Esophagus squamous epithelium (tissue), 5 donors: ENCODE results near the gene LRRIQ1. TPM values are rescaled to one million over a fixed set of nuclear protein-coding genes. Genes with fewer than 3 reads are reported as not detected.

Experiments used
- DNase-seq: peaks from one replicate; lab custom pipeline; 2025; lab: John Stamatoyannopoulos, UW
- H3K27ac ChIP-seq, 4 donors: fragments of 200-600 bp; sonication (generic); one replicate each; pipeline ENCODE4 v1.5.1; 2016 to 2019; ENCODE audit warnings: mild to moderate bottlenecking in 1 of 4
- H3K27me3 ChIP-seq, 4 donors: fragments of 200-600 bp; sonication (generic); 1 replicate in 3 of 4; 2 replicates in 1 of 4; pipeline versions ENCODE4 v1.5.1 to v1.6.0; 2017 to 2021; ENCODE audit warnings: antibody characterized with exemption in 1 of 4
- H3K36me3 ChIP-seq, 3 donors: fragments of 200-600 bp; sonication (generic); one replicate each; pipeline ENCODE4 v1.5.1; 2016 to 2019
- H3K4me1 ChIP-seq, 3 donors: fragments of 200-600 bp; sonication (generic); one replicate each; pipeline ENCODE4 v1.5.1; 2017 to 2019
- H3K4me3 ChIP-seq, 4 donors: fragments of 200-600 bp; sonication (generic); 1 replicate in 3 of 4; 2 replicates in 1 of 4; pipeline ENCODE4 v1.5.1; 2016 to 2019; ENCODE audit warnings: mild to moderate bottlenecking in 2 of 4, moderate library complexity in 1 of 4
- H3K9me3 ChIP-seq, 3 donors: fragments of 200-600 bp; sonication (generic); one replicate each; pipeline ENCODE4 v1.5.1; 2016 to 2019
- POLR2A ChIP-seq, 4 donors: fragments of 450-650 bp; IDR thresholded peaks; one replicate each; pipeline ENCODE4 v1.6.1; 2017; ENCODE audit warnings: antibody characterized with exemption in 4 of 4, mild to moderate bottlenecking in 4 of 4, moderate library complexity in 3 of 4
- WGBS, 2 donors: methylation state at CpG; one replicate each; pipeline ENCODE4 v1.1.5; 2018; 5-methylcytosine and 5-hydroxymethylcytosine counted together
- intact Hi-C: fragments of 100-400 bp; cut with DNase I; formaldehyde crosslinking; loops from one replicate; pipeline ENCODE4 v1.15.0; 2022
- total RNA-seq, 4 donors: library from RNA; depleted of rRNA; stranded (reverse); fragments of >200 nt; gene quantifications; one replicate each; pipeline ENCODE4 v1.1.0, GENCODE V29; 2016
- TF ChIP-seq, protein P1 (sequence below), 6 experiments: fragments of 450-650 bp in 4 of 6; fragments of 200-600 bp in 2 of 6; sonication (generic) in 2 of 6; IDR thresholded peaks; one replicate each; pipeline ENCODE4 v1.5.1; 2016 to 2019; ENCODE audit warnings: antibody characterized with exemption in 6 of 6, mild to moderate bottlenecking in 4 of 6, moderate library complexity in 4 of 6
- donor health status: DM: yes; HTN: yes; CAD: no.

Gene LRRIQ1
- total RNA-seq, 4 donors from 2014 or later, result 0.09 TPM; not detected in 3

- no peaks in the 10 kb centered on the region for H3K4me1 ChIP-seq
- 75 to 88% methylated on average over 1 of the region's 1 CpG for WGBS, 2 donors
- TF ChIP-seq, protein P1, sequence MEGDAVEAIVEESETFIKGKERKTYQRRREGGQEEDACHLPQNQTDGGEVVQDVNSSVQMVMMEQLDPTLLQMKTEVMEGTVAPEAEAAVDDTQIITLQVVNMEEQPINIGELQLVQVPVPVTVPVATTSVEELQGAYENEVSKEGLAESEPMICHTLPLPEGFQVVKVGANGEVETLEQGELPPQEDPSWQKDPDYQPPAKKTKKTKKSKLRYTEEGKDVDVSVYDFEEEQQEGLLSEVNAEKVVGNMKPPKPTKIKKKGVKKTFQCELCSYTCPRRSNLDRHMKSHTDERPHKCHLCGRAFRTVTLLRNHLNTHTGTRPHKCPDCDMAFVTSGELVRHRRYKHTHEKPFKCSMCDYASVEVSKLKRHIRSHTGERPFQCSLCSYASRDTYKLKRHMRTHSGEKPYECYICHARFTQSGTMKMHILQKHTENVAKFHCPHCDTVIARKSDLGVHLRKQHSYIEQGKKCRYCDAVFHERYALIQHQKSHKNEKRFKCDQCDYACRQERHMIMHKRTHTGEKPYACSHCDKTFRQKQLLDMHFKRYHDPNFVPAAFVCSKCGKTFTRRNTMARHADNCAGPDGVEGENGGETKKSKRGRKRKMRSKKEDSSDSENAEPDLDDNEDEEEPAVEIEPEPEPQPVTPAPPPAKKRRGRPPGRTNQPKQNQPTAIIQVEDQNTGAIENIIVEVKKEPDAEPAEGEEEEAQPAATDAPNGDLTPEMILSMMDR (IDR thresholded peaks at IDR 0.05), result no peak
- TF ChIP-seq POLR2A (IDR thresholded peaks at IDR 0.05), result no peak
Observed at GRCh38 chr12:85072826-85073225, 36.7 kb downstream of the LRRIQ1 start.

DNA sequence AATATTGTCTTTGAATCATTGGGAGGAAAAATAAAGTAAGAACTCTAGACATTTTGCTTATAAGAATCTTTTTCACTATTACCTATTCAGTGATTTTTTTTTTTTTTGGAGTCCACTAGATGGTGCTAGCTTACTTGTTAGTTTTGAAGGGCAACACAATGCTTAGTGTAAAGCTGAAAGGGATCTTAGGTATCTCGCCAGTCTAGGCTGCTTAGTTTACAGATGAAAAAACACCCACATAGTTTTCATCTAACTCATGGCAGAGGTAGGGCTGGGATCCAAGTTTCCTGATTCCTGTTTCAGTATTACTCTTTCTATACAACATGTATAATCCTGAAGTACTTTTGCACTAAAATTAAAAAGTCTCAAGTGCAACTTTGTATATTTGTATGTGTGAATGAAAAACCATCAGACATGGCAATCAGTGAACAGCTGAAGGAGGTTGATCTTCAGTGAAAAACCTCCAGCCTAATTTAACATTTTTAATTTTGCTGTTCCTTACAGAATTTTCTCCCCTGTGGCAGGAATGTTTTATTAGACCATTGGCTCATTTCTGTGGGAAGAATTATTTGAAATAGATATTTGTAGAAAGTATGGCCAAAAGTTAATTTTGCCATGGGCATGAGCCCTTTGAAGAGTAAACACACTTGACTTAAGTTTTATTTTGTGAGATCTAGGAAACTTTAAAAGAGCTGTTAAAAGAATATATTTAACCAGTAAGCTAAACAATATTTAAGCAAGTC lies 40.7 kb downstream of the LRRIQ1 start:
- DNase-seq, result no peak

More at GRCh38 chr12:85072826-85073225, 36.7 kb downstream of the LRRIQ1 start:
- no peak for DNase-seq
- Histone ChIP-seq H3K27me3 (no peaks in the 10 kb centered on the region), H3K36me3 (no peaks in the 10 kb centered on the region), H3K4me3 (no peak overlapping the region), H3K9me3 (no peaks in the 10 kb centered on the region), H3K27ac (no peak overlapping the region)
- intact Hi-C loops, result no loop called here

GRCh38 chr12:85085066-85085465 lies 48.9 kb downstream of the LRRIQ1 start:
- Histone ChIP-seq H3K9me3 (no peaks in the 10 kb centered on the region), H3K4me1 (no peaks in the 10 kb centered on the region), H3K4me3 (no peak overlapping the region), H3K27ac (no peak overlapping the region), H3K36me3 (no peaks in the 10 kb centered on the region), H3K27me3 (no peaks in the 10 kb centered on the region)
- TF ChIP-seq POLR2A (IDR thresholded peaks at IDR 0.05), result no peak
- TF ChIP-seq, protein P1 (IDR thresholded peaks at IDR 0.05), result no peak
- intact Hi-C loops, result no loop called here
- 60 to 69% methylated on average over 5 of the region's 5 CpGs for WGBS, 2 donors
- no peak for DNase-seq

More for the DNA sequence above, 40.7 kb downstream of the LRRIQ1 start:
- Histone ChIP-seq H3K4me1 (no peaks in the 10 kb centered on the region), H3K4me3 (no peak overlapping the region), H3K36me3 (no peaks in the 10 kb centered on the region), H3K27ac (no peak overlapping the region), H3K27me3 (no peaks in the 10 kb centered on the region), H3K9me3 (no peaks in the 10 kb centered on the region)
- TF ChIP-seq POLR2A (IDR thresholded peaks at IDR 0.05), result no peak
- TF ChIP-seq, protein P1 (IDR thresholded peaks at IDR 0.05), result peak in 3 of 6 experiments; percentile 10 to 45 (median 31)
- 0 to 3% methylated on average over 1 of the region's 1 CpG for WGBS, 2 donors
- intact Hi-C loops, result no loop called here

DNA sequence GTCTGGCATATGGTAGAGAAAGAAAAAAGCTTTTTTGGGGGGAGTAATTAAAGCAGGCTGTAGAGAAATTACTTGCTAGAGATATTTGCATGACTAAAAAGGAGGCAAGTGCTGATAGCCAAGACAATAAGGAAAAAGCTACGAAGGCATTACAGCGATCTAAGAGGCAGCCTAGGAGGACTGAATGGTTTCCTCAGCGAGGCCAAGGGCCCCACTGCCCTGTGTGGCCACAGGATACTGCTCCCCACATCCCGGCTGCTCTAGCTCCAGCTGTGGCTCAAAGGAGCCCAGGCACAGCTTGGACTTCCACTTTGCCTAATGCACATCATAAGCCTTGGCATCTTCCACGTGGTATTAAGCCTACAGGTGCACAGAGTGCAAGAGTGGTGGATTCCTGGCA lies 53.6 kb downstream of the LRRIQ1 start:
- 52 to 62% methylated on average over 4 to 5 of the region's 5 CpGs for WGBS, 2 donors
- Histone ChIP-seq H3K4me3 (no peak overlapping the region), H3K27me3 (no peaks in the 10 kb centered on the region), H3K4me1 (no peaks in the 10 kb centered on the region), H3K27ac (no peak overlapping the region), H3K9me3 (no peaks in the 10 kb centered on the region), H3K36me3 (no peaks in the 10 kb centered on the region)
- no peak for DNase-seq
- TF ChIP-seq, protein P1 (IDR thresholded peaks at IDR 0.05), result no peak
- TF ChIP-seq POLR2A (IDR thresholded peaks at IDR 0.05), result no peak
- intact Hi-C loops, result no loop called here

DNA sequence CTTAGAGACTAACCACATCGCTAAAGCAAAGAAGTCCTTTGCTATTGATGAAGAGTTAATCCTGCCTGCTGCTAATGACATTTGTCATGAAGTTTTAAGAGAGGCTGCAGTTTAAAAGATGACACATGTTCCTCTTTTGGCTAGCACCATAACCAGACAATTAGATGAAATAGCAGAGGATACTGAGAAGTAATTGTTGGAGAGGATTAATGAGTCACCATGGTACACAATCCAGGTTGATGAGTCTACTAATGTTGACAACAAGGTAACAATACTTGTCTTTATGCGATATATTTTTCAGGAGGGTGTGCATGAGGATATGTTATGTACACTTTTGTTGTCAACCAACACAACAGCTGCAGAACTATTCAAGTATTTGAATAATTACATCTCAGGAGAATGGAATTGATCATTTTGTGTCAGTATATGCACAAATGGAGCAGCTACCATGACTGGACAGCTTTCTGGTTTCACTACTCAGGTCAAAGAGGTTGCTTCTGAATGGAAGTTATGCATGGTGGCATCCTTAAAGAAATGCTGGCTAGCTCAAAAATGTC lies 56.7 kb downstream of the LRRIQ1 start:
- 46 to 60% methylated on average over 2 of the region's 2 CpGs for WGBS, 2 donors
- Histone ChIP-seq H3K36me3 (no peaks in the 10 kb centered on the region), H3K27ac (no peak overlapping the region), H3K27me3 (no peaks in the 10 kb centered on the region), H3K9me3 (no peaks in the 10 kb centered on the region), H3K4me3 (no peak overlapping the region), H3K4me1 (no peaks in the 10 kb centered on the region)
- no peak for DNase-seq
- no peak for TF ChIP-seq POLR2A (IDR thresholded peaks at IDR 0.05)
- TF ChIP-seq, protein P1 (IDR thresholded peaks at IDR 0.05), result no peak
- intact Hi-C loops, result no loop called here
